ENCODE measurements around the gene FRRS1L.

FRRS1L gene

GRCh38 chr9:109166771-109167601 lies at the start of gene FRRS1L:
Gene FRRS1L (minus strand): TSS chr9:109167249. CDS start chr9:109167138, 111 bp downstream.
- DNase-seq, result no peak

DNA sequence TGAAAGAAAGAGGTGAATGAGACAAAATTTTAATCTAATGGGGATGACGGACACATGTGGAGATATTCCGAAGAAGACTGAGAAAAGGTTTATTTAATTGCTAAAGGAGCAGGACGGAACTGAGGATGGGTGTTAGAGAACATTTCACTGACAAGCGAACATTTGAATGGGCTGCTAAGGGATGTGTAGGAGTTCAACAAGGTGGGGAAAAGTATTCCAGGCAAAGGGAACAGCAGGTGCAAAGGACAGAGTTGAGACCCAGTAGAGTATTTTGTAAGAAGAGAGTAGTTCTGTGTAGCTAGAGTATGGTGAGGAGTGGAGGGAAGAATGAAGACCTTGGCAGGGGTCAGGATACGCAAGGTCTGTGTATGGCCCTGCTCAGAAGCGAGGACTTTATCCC lies 47.4 kb upstream of the FRRS1L start:
- DNase-seq, result no peak

DNA sequence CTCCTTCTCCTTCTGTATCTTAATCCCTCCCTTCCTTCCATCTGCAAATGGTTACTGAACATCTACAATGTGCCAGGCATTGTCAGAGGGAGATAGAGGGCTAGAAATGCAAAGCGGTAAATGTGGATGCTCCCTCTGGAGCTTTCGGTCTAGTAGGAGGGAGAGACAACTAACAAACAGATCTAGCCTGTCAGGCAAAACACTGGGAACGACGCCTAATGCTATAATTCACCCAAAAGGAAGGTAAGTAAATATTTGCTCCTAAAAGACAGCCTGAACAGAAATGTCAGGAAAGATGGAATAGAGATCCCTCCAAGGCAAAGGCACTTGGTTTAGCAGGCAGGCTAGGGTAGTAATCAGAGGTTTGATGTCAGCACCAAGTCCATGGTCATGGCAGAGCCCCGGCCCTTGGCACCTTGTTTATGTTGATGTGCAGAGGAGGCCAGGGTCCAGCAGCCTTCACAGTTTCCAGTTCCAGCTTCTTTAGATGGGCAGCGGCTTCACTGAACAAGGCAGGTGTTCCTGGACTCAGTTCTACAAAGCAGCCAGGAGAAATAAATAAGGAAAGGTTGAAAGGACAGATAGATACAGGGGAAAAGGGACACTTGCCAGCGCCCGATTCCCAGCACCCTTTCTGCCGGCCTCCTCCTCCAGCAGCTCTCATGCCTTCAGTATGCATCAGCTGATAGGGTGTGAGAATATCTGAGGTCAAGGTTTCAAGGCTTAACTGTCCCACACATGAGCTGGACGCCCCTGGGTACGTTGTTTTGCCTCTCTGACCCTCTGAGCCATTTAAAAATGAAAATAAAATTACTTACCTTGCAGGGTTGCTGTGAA lies 46.5 kb upstream of the FRRS1L start:
- no peak for DNase-seq

DNA sequence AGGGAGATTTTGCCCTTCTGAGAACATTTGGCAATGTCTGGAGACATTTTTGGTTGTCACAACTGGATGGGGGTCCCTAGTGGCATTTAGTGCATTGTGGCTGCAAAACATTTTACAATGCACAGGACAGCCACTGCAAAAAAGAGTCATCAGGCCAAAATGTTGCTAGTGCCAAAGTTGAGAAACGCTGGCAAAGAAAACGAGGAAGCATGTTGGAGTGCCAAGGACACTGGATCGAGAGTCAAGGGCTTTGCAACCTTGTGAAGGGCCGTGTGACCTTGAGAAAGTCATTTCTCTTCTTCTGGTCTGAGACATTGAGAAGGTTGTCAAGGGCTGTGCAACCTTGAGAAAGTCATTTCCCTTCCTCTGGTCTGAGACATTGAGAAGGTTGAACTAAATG lies 45.7 kb upstream of the FRRS1L start:
- no peak for DNase-seq

DNA sequence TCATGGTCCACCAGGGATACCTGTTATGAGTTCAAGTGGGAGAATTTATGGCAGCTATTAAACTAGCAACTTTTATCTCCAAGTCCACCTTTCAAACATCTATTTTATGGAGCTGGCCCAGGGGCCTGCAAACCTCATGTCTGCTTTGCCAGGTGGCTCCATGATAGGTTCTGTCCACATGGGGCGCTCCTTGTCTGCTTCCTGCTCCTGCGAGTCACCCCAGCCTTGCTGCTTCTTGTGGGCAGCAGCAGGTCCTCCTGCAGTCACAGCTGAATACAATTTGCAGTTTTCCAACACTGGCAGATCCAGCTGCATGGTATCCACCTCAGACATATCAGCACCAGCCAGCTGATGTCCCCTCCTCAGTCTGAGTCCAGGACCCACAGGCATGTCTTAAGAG lies 39.6 kb upstream of the FRRS1L start:
- peak; percentile 26 for DNase-seq

- DNase-seq, result no peak
These were observed 38.5 kb upstream of the FRRS1L start for GRCh38 chr9:109205526-109205925.

GRCh38 chr9:109203761-109204360 lies 36.8 kb upstream of the FRRS1L start:
- DNase-seq, result no peak

- no peak for DNase-seq
These were observed 32.6 kb upstream of the FRRS1L start for GRCh38 chr9:109199676-109200075.

GRCh38 chr9:109198736-109199382 lies 31.8 kb upstream of the FRRS1L start:
- DNase-seq, result peak; percentile 25

DNA sequence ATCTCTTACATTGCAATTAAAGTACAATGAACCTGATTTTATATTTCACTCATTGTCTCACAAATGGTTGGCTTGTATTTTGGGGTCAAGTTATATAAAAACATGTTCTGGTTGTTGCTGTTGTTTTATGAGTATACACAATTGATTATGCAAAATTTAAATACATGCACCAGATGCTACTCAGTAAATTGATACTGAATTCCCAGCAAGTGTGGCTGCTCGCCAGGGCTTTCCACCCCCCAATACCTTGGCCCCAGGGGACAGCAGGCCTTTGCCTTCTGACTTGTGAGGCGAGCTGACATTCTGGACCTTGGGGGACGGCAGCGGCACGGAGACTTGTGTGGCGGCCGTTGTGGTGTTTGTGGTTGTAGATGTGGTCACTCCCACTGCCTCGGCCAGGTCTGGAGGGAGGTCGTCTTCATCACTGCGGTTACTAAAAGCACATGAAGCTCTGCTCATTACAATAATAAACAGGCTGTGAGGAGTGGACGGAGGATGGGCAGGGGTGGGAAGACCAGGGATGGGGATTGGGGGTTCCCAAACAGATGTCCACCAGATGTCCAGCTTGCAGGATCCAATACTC lies 27.0 kb upstream of the FRRS1L start:
- no peak for DNase-seq

DNA sequence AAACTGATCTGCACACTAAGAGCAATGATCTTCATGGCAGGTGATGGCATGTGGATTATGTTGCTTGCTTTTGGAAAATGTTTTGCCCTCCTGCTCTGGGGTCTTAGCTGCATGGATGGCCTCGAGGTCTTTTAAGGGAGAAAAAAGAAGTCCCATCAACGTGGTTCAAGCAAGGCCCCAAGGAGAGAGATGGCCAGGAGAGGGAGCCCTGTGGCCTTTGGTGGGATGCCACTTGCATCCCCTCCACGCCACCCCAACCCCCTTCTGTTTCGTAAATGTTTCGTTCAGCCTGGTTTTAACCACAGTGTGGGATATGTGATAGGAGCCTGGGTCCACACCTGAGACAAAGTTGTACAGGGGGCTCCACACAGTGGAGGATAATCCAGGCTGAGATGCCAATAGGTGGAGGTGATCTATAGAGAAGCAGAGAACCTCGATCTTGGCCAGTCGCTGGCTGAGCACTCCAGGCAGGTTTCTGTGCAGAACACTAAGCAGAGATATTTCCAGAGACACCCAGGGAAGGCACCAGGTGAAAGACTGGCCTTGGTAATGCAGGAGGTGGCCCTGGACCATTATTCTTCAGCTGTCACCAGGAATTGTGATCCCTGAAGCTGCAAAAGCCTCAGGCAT lies 25.8 kb upstream of the FRRS1L start:
- DNase-seq, result peak; percentile 25

DNA sequence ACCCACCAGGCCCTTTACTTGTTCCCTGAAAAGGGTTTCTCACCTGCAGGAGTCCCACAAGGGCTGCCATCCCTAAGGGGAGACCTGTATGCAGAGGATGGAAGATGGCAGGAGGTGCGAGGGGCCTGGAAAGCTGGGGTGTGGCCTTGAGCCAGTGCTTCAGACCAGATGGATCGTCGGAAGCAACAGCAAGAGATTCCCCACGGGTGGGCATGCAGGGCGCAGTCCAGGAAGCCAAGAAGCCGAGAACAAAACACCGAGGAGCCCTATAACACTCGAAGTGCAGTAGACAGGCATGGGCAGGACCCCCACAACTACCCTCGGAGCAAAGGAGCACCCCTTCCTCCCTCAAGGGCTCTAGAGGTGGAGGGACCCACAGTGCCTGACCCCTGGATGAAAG lies 24.7 kb upstream of the FRRS1L start:
- DNase-seq, result no peak

- no peak for DNase-seq
These were observed 23.1 kb upstream of the FRRS1L start for GRCh38 chr9:109190151-109190550.

DNA sequence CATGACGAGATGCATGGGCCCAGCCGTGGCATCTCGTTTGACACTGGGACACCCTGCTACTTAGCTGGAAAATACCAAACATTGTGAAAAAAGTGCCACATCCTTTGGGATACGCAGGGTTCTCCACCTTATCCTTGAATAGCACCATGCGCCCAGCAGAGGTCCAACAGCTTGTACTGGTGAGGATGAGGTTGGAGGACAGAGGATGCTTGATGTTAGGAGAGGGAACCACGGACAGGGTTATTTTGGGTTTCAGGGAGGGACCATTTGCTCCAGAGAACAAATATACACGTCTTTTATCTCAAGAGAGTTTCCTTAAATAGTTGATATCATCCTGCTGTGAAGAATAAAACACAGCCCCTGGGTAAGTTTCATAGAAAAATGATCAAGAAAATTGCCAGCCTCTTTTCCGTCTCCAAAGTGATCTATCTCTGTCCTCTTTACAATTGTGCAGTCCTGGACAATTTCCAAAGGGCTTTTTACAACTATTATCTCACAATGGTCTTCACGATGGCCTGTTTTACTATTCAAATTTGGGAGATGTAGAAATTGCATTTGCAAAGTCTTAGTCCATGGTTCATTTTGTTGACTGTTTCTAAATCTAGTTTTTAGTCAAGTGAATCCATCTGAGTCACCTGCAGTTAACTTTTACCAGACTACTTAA lies 19.9 kb upstream of the FRRS1L start:
- no peak for DNase-seq

DNA sequence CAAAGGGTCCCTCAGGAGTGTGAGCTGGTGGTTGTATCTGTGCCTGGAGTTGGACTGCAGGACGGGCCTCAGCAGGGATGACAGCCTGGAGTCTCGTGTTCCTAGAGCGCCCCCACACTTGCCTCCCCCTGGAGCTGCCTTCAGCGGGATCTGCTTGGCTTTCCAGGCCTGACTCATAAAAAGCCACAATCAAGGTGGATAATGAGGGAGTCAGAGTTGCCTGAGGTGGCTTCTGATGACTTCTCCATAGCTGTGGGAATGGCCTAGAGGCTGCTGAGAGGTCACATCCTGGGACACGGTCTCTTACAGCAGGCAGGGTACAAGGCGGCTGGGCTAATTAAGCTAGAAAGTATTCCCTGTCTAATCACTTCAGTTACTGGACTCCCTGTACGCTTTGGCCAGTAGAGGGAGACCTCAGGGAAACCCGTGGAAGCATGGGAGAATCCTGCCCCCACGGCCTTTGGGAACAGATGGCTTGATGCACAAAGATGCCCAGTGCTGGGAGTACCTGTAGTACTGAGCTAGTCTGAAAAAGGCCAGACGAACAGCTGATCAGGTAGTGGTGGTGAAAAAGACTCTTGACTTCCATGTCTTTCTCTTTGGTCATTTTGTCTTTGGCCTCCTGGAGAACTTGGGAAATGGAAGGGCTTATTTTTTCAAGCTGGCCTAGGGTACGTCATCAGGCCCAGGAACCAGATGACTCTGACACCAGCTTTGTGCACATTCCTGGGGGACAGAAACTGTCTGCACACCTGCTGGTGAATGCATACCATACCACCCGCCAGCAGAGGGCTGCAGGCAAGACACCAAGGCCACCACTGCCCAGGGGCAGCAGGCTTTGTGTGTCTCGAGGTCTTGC lies 16.1 kb upstream of the FRRS1L start:
- DNase-seq, result peak; percentile 59

DNA sequence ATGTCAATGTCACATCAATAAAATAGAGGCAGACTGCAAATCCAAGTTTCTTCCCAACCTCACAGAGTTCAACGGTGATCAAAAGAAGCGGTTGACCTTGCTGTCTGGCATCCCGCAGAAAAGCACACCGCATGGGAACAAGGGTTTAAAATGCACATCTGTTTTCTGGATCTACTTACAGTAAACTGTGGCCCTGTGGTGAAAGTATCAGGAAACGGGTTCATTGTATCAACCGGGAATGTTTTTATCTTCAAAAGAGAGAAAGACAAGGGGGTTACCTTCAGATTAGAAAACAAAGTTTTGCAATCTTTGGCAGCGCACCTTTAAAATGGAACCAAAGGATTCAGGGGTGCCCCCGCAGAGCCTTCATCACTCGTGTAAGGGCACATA lies 15.5 kb upstream of the FRRS1L start:
- DNase-seq, result no peak

GRCh38 chr9:109181284-109181683 lies 14.2 kb upstream of the FRRS1L start:
- DNase-seq, result no peak

DNA sequence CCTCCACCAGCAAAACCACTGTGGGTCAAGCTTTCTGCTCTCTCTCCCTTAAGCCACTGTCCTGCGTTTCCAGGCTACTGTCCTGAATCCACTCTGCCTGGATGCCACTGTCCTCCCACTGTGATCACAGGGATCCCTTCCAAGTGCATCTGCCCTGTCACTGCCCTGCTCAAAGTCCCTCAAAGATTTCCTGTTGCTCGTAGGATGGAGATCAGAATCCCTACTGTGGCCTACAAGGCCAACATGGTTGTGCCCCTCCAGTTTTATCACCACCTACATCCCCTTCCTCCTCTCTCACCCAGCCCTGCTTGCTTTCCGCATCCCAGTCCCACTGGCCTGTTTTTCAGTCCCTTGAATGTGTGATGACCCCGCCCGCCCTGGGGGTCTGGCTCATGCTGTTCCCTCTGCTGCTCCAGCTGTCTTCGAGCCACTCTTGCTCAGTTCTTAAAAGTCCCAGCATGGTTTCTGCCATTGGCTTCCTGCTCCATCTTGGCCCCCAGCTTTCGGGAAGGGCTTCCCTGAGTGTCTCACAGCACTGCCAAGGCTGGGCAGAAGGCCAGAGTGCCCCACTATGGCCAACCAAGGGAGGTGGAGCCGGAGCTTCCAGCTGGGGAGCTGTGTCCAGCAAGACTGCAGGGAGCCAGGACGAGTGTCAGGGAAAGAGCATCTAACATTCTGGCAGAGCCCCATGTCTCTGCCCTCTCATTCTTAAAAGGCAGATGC lies 12.9 kb upstream of the FRRS1L start:
- no peak for DNase-seq

DNA sequence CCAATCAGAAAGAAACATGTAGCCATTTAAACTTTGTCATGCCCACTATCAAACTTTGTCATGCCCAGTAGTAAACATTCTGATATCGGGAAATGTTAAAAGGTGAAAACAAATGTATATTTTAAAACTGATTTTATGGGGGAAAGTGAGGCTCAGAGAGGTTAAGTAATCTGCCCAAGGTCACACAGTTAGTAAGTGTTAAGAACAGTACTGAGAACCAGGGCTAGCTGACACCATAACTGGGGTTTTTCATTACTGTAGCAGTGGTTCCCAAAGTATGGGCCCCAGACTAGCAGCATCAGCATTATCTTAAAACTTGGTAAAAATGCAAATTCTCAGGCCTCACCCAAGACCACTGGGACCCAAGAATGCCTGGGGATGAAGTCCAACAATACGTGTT lies 9.9 kb upstream of the FRRS1L start:
- no peak for DNase-seq

DNA sequence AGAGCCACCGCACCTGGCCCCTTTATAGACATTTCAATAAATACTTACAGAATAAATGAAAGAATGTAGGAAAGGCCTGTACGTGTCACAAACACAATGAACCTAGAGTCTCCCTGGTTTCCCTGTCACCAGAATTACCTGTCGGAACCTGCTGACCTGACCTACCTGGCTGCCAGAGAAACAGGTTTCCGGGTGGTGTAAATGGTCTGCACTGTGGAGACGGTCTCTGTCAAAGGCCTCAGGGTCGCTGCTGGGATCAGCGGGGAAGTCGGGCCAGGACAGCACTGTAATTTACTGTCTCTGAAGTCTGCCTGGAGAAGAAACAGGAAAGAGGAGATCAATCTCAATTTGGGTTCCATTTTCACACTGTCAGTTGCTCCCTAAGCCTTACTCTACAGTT lies 9.3 kb upstream of the FRRS1L start:
- DNase-seq, result no peak

Data from hematopoietic multipotent progenitor cell treated with erythropoietin and hydrocortisone succinate and interleukin-3 and kit ligand, for 4 days (in vitro differentiated cells).